RWPE2 (cell line): ENCODE data around the gene ST8SIA4.
A peak's percentile ranks its signal among the peaks of the same experiment; 100 is the strongest.
"Not testable (repeated sequence)": the region's sequence is repeated elsewhere in the genome, so short reads cannot be mapped to it uniquely, and the experiment has no call there.

Experiments used
- ATAC-seq: fragments of 200-7000 bp; cut with Tn5 transposase; 3 replicates; pipeline ENCODE4 v1.9.1; 2021; ENCODE audit warnings: low read depth
- DNase-seq: peaks from one replicate; pipeline ENCODE4 v3.0.0-alpha.2; 2020; ENCODE audit warnings: low spot score
- H3K27ac ChIP-seq: fragments of 450-650 bp; 2 replicates; pipeline ENCODE4 v1.5.1; 2017; ENCODE audit warnings: mild to moderate bottlenecking; ENCODE audit not compliant: poor library complexity, severe bottlenecking
- H3K27me3 ChIP-seq: fragments of 250-450 bp; sonication (Bioruptor Pico); 2 replicates; pipeline ENCODE4 v1.5.1; 2021; ENCODE audit warnings: mild to moderate bottlenecking, moderate library complexity; ENCODE audit not compliant: insufficient read depth, poor library complexity, severe bottlenecking
- H3K36me3 ChIP-seq: fragments of 250-450 bp; sonication (Bioruptor Pico); 2 replicates; pipeline ENCODE4 v1.5.1; 2020; ENCODE audit warnings: low read depth, mild to moderate bottlenecking, moderate library complexity
- H3K4me1 ChIP-seq: fragments of 250-450 bp; sonication (Bioruptor Pico); 2 replicates; pipeline ENCODE4 v1.5.1; 2021; ENCODE audit warnings: mild to moderate bottlenecking, moderate library complexity; ENCODE audit not compliant: insufficient read depth, poor library complexity, severe bottlenecking
- H3K4me3 ChIP-seq: fragments of 250-450 bp; sonication (Bioruptor Pico); 2 replicates; pipeline ENCODE4 v1.5.1; 2021; ENCODE audit warnings: mild to moderate bottlenecking, moderate library complexity; ENCODE audit not compliant: severe bottlenecking
- H3K9me3 ChIP-seq: fragments of 250-450 bp; sonication (Bioruptor Pico); 2 replicates; pipeline ENCODE4 v1.5.1; 2021; ENCODE audit warnings: mild to moderate bottlenecking, moderate library complexity; ENCODE audit not compliant: severe bottlenecking
- TF ChIP-seq, protein P1 (sequence below): fragments of 450-650 bp; IDR thresholded peaks from one replicate; pipeline ENCODE4 v1.5.1; 2017; ENCODE audit warnings: mild to moderate bottlenecking, moderate library complexity; ENCODE audit not compliant: poor library complexity, severe bottlenecking

Gene ST8SIA4

DNA sequence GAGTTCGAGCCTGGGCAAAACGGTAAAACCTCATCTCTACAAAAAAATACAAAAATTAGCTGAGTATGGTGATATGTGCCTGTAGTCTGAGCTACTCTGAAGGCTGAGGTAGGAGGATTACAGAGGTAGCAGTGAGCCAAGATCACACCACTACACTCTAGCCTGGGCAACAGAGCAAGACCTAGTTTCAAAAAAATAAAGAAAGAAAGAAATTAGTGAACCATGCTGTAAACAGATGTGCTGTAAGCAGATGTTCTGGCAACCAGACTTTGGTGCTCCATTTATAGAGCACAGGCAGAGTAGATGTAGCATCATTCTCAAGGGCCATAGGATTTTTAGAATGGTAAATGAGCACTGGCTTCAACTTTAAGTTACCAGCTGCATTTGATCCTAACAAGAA is 115.4 kb downstream of the ST8SIA4 start:
- no peaks in the 10 kb centered on the region for H3K27me3 ChIP-seq
- ATAC-seq (no peak), DNase-seq (no peak)
- no peaks in the 10 kb centered on the region for H3K36me3 ChIP-seq
- H3K9me3 ChIP-seq: no peaks in the 10 kb centered on the region
- H3K4me1 ChIP-seq: no peaks in the 10 kb centered on the region
- no peak overlapping the region for H3K4me3 ChIP-seq
- no peak overlapping the region for H3K27ac ChIP-seq
- TF ChIP-seq, protein P1, sequence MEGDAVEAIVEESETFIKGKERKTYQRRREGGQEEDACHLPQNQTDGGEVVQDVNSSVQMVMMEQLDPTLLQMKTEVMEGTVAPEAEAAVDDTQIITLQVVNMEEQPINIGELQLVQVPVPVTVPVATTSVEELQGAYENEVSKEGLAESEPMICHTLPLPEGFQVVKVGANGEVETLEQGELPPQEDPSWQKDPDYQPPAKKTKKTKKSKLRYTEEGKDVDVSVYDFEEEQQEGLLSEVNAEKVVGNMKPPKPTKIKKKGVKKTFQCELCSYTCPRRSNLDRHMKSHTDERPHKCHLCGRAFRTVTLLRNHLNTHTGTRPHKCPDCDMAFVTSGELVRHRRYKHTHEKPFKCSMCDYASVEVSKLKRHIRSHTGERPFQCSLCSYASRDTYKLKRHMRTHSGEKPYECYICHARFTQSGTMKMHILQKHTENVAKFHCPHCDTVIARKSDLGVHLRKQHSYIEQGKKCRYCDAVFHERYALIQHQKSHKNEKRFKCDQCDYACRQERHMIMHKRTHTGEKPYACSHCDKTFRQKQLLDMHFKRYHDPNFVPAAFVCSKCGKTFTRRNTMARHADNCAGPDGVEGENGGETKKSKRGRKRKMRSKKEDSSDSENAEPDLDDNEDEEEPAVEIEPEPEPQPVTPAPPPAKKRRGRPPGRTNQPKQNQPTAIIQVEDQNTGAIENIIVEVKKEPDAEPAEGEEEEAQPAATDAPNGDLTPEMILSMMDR: no peak

DNA sequence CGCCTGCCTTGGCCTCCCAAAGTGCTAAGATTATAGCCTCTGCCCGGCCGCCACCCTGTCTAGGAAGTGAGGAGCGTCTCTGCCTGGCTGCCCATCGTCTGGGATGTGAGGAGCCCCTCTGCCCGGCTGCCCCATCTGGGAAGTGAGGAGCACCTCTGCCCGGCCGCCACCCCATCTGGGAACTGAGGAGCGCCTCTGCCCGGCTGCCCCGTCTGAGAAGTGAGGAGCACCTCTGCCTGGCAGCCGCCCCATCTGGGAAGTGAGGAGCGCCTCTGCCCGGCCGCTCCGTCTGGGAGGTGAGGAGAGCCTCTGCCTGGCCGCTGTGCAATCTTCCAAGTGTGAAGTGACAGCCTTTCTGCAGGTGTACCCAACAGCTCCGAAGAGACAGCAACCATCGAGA is 117.5 kb downstream of the ST8SIA4 start:
- not testable (repeated sequence) for H3K27ac ChIP-seq, H3K9me3 ChIP-seq, H3K36me3 ChIP-seq, ATAC-seq, H3K4me1 ChIP-seq, H3K4me3 ChIP-seq, DNase-seq, H3K27me3 ChIP-seq

DNA sequence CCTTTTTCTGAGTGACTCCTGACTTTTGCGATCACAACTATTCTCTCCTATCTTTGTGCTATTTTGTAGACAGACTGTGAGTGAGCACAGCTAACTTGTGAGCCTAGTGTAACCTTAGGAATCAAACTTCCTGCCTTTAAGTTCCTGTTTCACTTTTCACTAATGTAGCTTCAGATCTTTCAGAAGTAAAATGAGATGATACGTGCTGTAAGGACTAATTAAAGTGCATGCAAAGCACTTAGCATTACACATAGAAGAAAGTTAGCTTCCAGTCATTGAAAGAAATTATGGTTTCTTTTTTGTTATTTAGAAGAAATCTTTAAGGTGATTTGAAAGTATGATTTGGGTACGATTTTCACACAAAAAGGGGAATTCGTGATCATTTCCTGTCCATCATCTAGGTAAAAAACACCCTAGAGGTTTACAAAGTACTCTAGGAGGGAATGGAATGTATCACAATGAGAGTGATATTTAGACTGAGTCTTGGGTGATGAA is 122.7 kb downstream of the ST8SIA4 start:
- Histone ChIP-seq H3K9me3 (no peaks in the 10 kb centered on the region), H3K36me3 (no peaks in the 10 kb centered on the region), H3K4me3 (no peak overlapping the region), H3K4me1 (peaks cover 25% of the 10 kb centered on the region), H3K27me3 (no peaks in the 10 kb centered on the region), H3K27ac (no peak overlapping the region)
- TF ChIP-seq, protein P1: no peak
- DNase-seq (no peak), ATAC-seq (no peak)

DNA sequence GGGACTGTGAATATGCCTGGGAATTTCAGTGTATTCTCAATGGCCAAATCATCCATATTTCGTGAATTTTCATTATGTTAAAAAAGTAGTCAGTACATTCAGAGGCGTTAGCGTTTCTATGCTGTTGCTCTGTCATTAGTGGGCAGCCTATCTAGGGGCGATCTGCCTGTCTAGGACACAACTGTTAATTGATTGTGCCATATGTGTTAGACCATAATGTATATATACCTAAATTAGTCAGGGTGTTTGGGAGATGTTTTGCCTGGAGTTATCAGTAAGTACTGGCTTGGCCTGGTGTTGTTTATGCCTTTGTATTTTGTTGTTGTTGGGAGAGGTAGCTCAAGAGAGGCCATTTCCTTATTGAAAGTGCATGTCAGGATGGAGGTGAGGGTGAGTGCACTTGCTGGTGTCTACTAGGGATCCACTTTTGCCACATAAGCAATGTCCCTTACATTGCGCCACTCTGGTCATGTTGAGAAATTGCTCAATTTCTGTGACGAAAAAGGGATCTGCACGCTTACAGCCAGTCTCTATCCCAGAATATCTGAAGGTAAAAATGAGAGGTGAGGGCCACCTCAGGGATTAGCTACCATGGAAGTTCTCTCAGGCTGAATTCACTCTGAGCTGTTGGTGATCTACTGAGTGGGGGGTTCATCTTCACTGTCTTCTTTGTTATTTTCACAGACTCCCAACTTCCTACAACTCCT is 123.3 kb downstream of the ST8SIA4 start:
- TF ChIP-seq, protein P1: no peak
- Histone ChIP-seq H3K4me3 (no peak overlapping the region), H3K27me3 (no peaks in the 10 kb centered on the region), H3K4me1 (peaks cover 25% of the 10 kb centered on the region), H3K36me3 (no peaks in the 10 kb centered on the region), H3K9me3 (no peaks in the 10 kb centered on the region), H3K27ac (no peak overlapping the region)
- DNase-seq: no peak
- ATAC-seq: no peak

DNA sequence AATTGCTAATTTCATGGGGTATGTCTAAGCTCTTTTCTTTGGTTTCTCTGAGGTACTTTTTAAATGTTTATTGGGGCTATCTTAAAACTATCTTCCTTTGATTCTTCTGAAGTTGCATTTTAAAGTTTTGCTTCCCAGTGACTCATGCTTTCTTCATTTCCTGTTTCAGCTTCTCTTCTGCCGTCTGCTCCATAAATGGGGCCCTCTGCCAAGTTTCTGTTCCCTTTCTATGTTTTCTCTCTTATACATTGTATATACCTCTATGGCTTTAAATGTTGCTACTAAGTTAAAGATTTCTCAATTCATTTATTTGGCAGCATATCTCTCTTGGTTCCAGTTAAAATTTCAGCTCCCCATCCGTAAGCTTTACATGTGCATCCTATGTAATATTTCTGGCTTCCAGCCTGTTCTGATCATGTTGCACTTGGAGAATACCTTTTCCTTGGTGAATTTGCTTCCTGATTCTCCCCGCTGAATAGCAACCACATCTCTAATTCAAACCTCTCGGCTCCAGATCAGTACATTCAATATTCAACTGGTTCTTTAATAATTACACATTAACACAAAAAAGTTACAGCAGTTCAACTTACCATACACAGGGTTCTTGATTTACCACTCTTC is 125.3 kb downstream of the ST8SIA4 start:
- ATAC-seq: peak; percentile 90
- no peaks in the 10 kb centered on the region for H3K27me3 ChIP-seq
- H3K4me1 ChIP-seq: peaks cover 25% of the 10 kb centered on the region
- TF ChIP-seq, protein P1: no peak
- peak; percentile 69 for DNase-seq
- peak overlapping the region; percentile 82 for H3K27ac ChIP-seq
- H3K4me3 ChIP-seq: no peak overlapping the region
- no peaks in the 10 kb centered on the region for H3K9me3 ChIP-seq
- no peaks in the 10 kb centered on the region for H3K36me3 ChIP-seq
